Activated CD4-positive, alpha-beta T cell treated with anti-CD3 and anti-CD28 coated beads for 36 hours (primary cell): Measurements from ENCODE around the gene NCS1. TPM values are rescaled to one million over a fixed set of nuclear protein-coding genes. Genes with fewer than 3 reads are reported as not detected.

ENCODE experiments used
- ATAC-seq: fragments of 200-7000 bp; cut with Tn5 transposase; one replicate; pipeline ENCODE4 v1.10.0; 2021; ENCODE audit warnings: mild to moderate bottlenecking, moderate library complexity
- CTCF ChIA-PET: fragments of 350-600 bp; sonication (Branson Sonifier 250); formaldehyde crosslinking; loops from one replicate; lab custom pipeline; 2021; ENCODE audit warnings: antibody characterized with exemption; lab: Charles Lee
- POLR2A ChIA-PET: fragments of 350-600 bp; sonication (Branson Sonifier 250); formaldehyde crosslinking; loops from one replicate; lab custom pipeline; 2021; ENCODE audit warnings: antibody characterized with exemption, inconsistent platforms; lab: Charles Lee
- DNase-seq: peaks from one replicate; pipeline ENCODE4 v3.0.0-alpha.2; 2020
- H3K27ac Mint-ChIP-seq: one replicate; pipeline ENCODE4 v1.8.0; 2021; ENCODE audit warnings: mixed read lengths
- H3K27me3 Mint-ChIP-seq: one replicate; pipeline ENCODE4 v1.8.0; 2021; ENCODE audit warnings: mixed read lengths
- H3K36me3 Mint-ChIP-seq: one replicate; pipeline ENCODE4 v1.8.0; 2021; ENCODE audit warnings: low read depth, mixed read lengths
- H3K4me1 Mint-ChIP-seq: one replicate; pipeline ENCODE4 v1.8.0; 2021; ENCODE audit warnings: mixed read lengths
- H3K4me3 Mint-ChIP-seq: one replicate; pipeline ENCODE4 v1.8.0; 2021; ENCODE audit warnings: mild to moderate bottlenecking, moderate library complexity, mixed read lengths
- H3K9me3 Mint-ChIP-seq: one replicate; pipeline ENCODE4 v1.8.0; 2021; ENCODE audit warnings: low read depth, mixed read lengths
- intact Hi-C, 2 experiments: fragments of 100-400 bp; cut with DNase I in 1 of 2; cut with micrococcal nuclease in 1 of 2; formaldehyde crosslinking; loops; one replicate each; pipeline versions ENCODE4 v1.14.2 to v1.15.1; 2022 to 2024; cut with DNase I, micrococcal nuclease
- total RNA-seq, 2 experiments: library from RNA; stranded (reverse); gene quantifications; one replicate each; pipeline ENCODE4 v1.2.3, GENCODE V29; 2021

Gene NCS1
- total RNA-seq, 2 experiments from 2014 or later = 24.8 to 25.2 TPM

- intact Hi-C loops = no loop called here
- peaks cover 19% of the 10 kb centered on the region for H3K4me1 Mint-ChIP-seq
These were observed 25.0 kb upstream of the NCS1 start for GRCh38 chr9:130147198-130147597.

DNA sequence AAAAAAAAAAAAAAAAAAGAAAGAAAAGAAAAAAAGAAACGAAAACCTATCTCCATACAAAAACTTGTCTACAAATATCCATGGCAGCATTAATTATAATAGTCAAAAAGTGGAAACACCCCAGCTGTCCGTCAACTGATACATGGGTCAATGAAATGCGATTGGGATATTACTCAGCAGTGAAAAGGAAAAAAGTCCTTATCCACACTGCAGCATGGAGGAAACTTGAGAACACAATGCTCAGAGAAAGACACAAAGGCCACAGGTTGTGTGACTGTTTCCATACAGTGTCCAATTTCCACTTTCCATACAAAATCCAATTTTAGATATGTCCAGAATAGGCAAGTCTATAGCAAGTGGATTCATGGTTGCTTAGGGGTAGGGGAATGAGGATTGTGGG lies 24.3 kb upstream of the NCS1 start:
- Mint-ChIP-seq H3K4me1 (peaks cover 19% of the 10 kb centered on the region), H3K36me3 (no peaks in the 10 kb centered on the region), H3K9me3 (no peaks in the 10 kb centered on the region), H3K4me3 (no peak overlapping the region), H3K27me3 (peaks cover 18% of the 10 kb centered on the region), H3K27ac (no peak overlapping the region)
- CTCF ChIA-PET = interaction anchor here (1.0 to 1.2 kb wide), 2 partner anchors 12 to 15 kb away, joined by 3 read pairs; no protein-coding TSS in a partner anchor
- POLR2A ChIA-PET = no interaction called here
- ATAC-seq (no peak), DNase-seq (no peak)
- intact Hi-C loops = no loop called here

More at GRCh38 chr9:130147198-130147597, 25.0 kb upstream of the NCS1 start:
- DNase-seq (no peak), ATAC-seq (no peak)
- ChIA-PET POLR2A (no interaction called here), CTCF (interaction anchor here (0.6 to 1.2 kb wide), 4 partner anchors 11 to 890 kb away, joined by 3 to 4 read pairs (median 4); no protein-coding TSS in a partner anchor)
- Mint-ChIP-seq H3K9me3 (no peaks in the 10 kb centered on the region), H3K4me3 (no peak overlapping the region), H3K36me3 (no peaks in the 10 kb centered on the region), H3K27me3 (peaks cover 18% of the 10 kb centered on the region), H3K27ac (no peak overlapping the region)

GRCh38 chr9:130149031-130149430 lies 23.2 kb upstream of the NCS1 start:
- H3K27me3 Mint-ChIP-seq = peaks cover 12% of the 10 kb centered on the region
- H3K4me1 Mint-ChIP-seq = peaks cover 13% of the 10 kb centered on the region
- no peaks in the 10 kb centered on the region for H3K36me3 Mint-ChIP-seq
- no peaks in the 10 kb centered on the region for H3K9me3 Mint-ChIP-seq
- POLR2A ChIA-PET = no interaction called here
- H3K4me3 Mint-ChIP-seq = no peak overlapping the region
- intact Hi-C loops = no loop called here
- CTCF ChIA-PET = interaction anchor here (0.5 to 1.4 kb wide), 6 partner anchors 14 to 312 kb away, joined by 3 to 4 read pairs (median 3); no protein-coding TSS in a partner anchor
- ATAC-seq (no peak), DNase-seq (no peak)
- H3K27ac Mint-ChIP-seq = no peak overlapping the region

DNA sequence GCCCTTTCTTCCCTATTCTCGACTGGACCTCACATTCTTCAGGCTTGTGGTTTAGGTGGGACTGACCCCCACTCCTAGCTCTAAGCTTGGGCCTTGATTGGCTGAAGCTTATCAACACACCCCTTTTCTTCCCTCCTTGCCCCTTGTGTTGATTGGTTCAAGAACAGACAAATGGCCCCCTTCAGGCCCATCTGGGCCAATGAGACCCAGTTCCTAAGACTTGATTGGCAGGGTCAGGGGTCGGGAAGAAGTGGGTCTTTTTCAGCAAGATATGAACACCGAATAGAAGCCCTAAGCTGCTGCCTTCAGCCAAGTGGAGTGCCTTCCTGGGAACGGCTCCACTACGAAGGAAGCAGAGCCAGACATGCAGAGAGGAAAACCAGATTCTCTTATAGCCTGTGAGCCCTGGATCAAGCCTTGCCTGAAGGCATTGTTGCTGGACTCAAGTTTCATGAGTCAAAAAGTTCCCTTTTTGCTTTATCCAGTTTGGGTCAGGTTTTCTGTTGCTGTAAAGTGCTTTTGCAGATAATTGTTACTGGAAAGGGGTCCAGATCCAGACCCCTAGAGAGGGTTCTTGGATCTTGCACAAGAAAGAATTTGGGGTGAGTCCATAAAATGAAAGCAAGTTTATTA lies 22.4 kb upstream of the NCS1 start:
- CTCF ChIA-PET = interaction anchor here (0.5 to 1.4 kb wide), 3 partner anchors 86 to 311 kb away, joined by 3 to 4 read pairs (median 3); no protein-coding TSS in a partner anchor
- H3K9me3 Mint-ChIP-seq = no peaks in the 10 kb centered on the region
- no peak for ATAC-seq

GRCh38 chr9:130150779-130151382 lies 21.3 kb upstream of the NCS1 start:
- DNase-seq (no peak), ATAC-seq (no peak)
- Mint-ChIP-seq H3K27ac (no peak overlapping the region), H3K4me3 (no peak overlapping the region), H3K4me1 (peaks cover 6% of the 10 kb centered on the region), H3K36me3 (no peaks in the 10 kb centered on the region), H3K27me3 (peaks cover 6% of the 10 kb centered on the region), H3K9me3 (no peaks in the 10 kb centered on the region)
- CTCF ChIA-PET = interaction anchor here (1.4 kb wide), 1 partner anchor 119 kb away, joined by 4 read pairs; no protein-coding TSS in a partner anchor
- intact Hi-C loops = no loop called here
- POLR2A ChIA-PET = no interaction called here

More for the DNA sequence above, 22.4 kb upstream of the NCS1 start:
- H3K27me3 Mint-ChIP-seq = peaks cover 7% of the 10 kb centered on the region
- no peaks in the 10 kb centered on the region for H3K36me3 Mint-ChIP-seq
- peaks cover 7% of the 10 kb centered on the region for H3K4me1 Mint-ChIP-seq
- H3K4me3 Mint-ChIP-seq = no peak overlapping the region
- DNase-seq = no peak
- H3K27ac Mint-ChIP-seq = no peak overlapping the region
- intact Hi-C loops = no loop called here
- POLR2A ChIA-PET = no interaction called here

GRCh38 chr9:130154816-130155215 lies 17.4 kb upstream of the NCS1 start:
- ATAC-seq (no peak), DNase-seq (no peak)
- no peaks in the 10 kb centered on the region for H3K4me1 Mint-ChIP-seq
- POLR2A ChIA-PET = no interaction called here
- CTCF ChIA-PET = no interaction called here
- H3K4me3 Mint-ChIP-seq = no peak overlapping the region
- no peak overlapping the region for H3K27ac Mint-ChIP-seq
- H3K9me3 Mint-ChIP-seq = no peaks in the 10 kb centered on the region
- H3K36me3 Mint-ChIP-seq = no peaks in the 10 kb centered on the region
- no peaks in the 10 kb centered on the region for H3K27me3 Mint-ChIP-seq
- intact Hi-C loops = no loop called here

DNA sequence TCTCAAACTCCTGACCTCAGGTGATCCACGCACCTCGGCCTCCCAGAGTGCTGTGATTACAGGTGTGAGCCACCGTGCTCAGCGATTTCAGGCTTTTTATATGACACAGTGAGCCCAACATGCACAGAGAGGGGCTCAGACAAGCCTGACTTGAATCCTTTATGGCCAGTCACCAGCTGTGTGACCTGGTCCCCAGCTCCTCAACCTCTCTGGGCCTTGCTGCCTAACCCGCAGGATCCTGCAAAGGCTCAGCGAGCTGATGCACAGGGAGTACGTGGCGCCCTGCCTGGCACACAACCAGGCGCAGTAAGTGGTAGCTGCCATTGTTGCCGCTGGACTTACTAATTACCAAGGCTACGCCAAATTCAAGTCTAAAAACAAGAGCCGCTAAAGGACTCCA lies 16.6 kb upstream of the NCS1 start:
- Mint-ChIP-seq H3K9me3 (no peaks in the 10 kb centered on the region), H3K4me3 (no peak overlapping the region), H3K36me3 (no peaks in the 10 kb centered on the region), H3K27ac (no peak overlapping the region), H3K4me1 (peaks cover 4% of the 10 kb centered on the region), H3K27me3 (no peaks in the 10 kb centered on the region)
- no peak for ATAC-seq
- intact Hi-C loops = no loop called here
- DNase-seq = no peak
- ChIA-PET POLR2A (no interaction called here), CTCF (no interaction called here)

- peaks cover 5% of the 10 kb centered on the region for H3K4me1 Mint-ChIP-seq
- POLR2A ChIA-PET = no interaction called here
- no peaks in the 10 kb centered on the region for H3K36me3 Mint-ChIP-seq
- H3K27ac Mint-ChIP-seq = no peak overlapping the region
- DNase-seq (no peak), ATAC-seq (no peak)
- no peaks in the 10 kb centered on the region for H3K27me3 Mint-ChIP-seq
- H3K9me3 Mint-ChIP-seq = no peaks in the 10 kb centered on the region
- no peak overlapping the region for H3K4me3 Mint-ChIP-seq
- intact Hi-C loops = no loop called here
- CTCF ChIA-PET = no interaction called here
These were observed 15.5 kb upstream of the NCS1 start for GRCh38 chr9:130156672-130157071.

GRCh38 chr9:130157079-130157478 lies 15.1 kb upstream of the NCS1 start:
- ATAC-seq (no peak), DNase-seq (no peak)
- ChIA-PET CTCF (no interaction called here), POLR2A (interaction anchor here (0.6 kb wide), 1 partner anchor 211 kb away, joined by 4 read pairs; no protein-coding TSS in a partner anchor)
- intact Hi-C loops = no loop called here
- H3K36me3 Mint-ChIP-seq = no peaks in the 10 kb centered on the region
- peaks cover 5% of the 10 kb centered on the region for H3K4me1 Mint-ChIP-seq
- no peaks in the 10 kb centered on the region for H3K27me3 Mint-ChIP-seq
- no peaks in the 10 kb centered on the region for H3K9me3 Mint-ChIP-seq
- H3K4me3 Mint-ChIP-seq = no peak overlapping the region
- no peak overlapping the region for H3K27ac Mint-ChIP-seq

- H3K9me3 Mint-ChIP-seq = no peaks in the 10 kb centered on the region
- POLR2A ChIA-PET = no interaction called here
- no peak for DNase-seq
- no peak for ATAC-seq
- no peak overlapping the region for H3K27ac Mint-ChIP-seq
- H3K4me1 Mint-ChIP-seq = peaks cover 5% of the 10 kb centered on the region
- H3K4me3 Mint-ChIP-seq = no peak overlapping the region
- CTCF ChIA-PET = no interaction called here
- H3K36me3 Mint-ChIP-seq = no peaks in the 10 kb centered on the region
- intact Hi-C loops = no loop called here
- H3K27me3 Mint-ChIP-seq = no peaks in the 10 kb centered on the region
These were observed 14.2 kb upstream of the NCS1 start for GRCh38 chr9:130158001-130158400.

GRCh38 chr9:130159057-130159456 lies 13.1 kb upstream of the NCS1 start:
- Mint-ChIP-seq H3K27ac (no peak overlapping the region), H3K4me1 (peaks cover 5% of the 10 kb centered on the region), H3K36me3 (no peaks in the 10 kb centered on the region), H3K4me3 (no peak overlapping the region), H3K9me3 (no peaks in the 10 kb centered on the region), H3K27me3 (no peaks in the 10 kb centered on the region)
- ChIA-PET POLR2A (no interaction called here), CTCF (no interaction called here)
- DNase-seq (no peak), ATAC-seq (no peak)
- intact Hi-C loops = no loop called here
